Activated CD4-positive, alpha-beta memory T cell treated with anti-CD3 and anti-CD28 coated beads for 36 hours (primary cell): ENCODE data around the gene LRRC26. TPM values are rescaled to one million over a fixed set of nuclear protein-coding genes. Genes with fewer than 3 reads are reported as not detected.

Experiments used
- CTCF ChIA-PET: fragments of 350-600 bp; sonication (Branson Sonifier 250); formaldehyde crosslinking; loops from one replicate; lab custom pipeline; 2021; ENCODE audit warnings: antibody characterized with exemption, inconsistent platforms; lab: Charles Lee
- POLR2A ChIA-PET: fragments of 350-600 bp; sonication (Branson Sonifier 250); formaldehyde crosslinking; loops from one replicate; lab custom pipeline; 2021; ENCODE audit warnings: antibody characterized with exemption; lab: Charles Lee
- DNase-seq: peaks from one replicate; pipeline ENCODE4 v3.0.0-alpha.2; 2020
- H3K27ac Mint-ChIP-seq: one replicate; pipeline ENCODE4 v1.8.0; 2021; ENCODE audit warnings: mixed read lengths
- H3K27me3 Mint-ChIP-seq: one replicate; pipeline ENCODE4 v1.8.0; 2021; ENCODE audit warnings: mixed read lengths
- H3K36me3 Mint-ChIP-seq: one replicate; pipeline ENCODE4 v1.8.0; 2021; ENCODE audit warnings: mixed read lengths
- H3K4me1 Mint-ChIP-seq: one replicate; pipeline ENCODE4 v1.8.0; 2021; ENCODE audit warnings: low read depth, mixed read lengths
- H3K4me3 Mint-ChIP-seq: one replicate; pipeline ENCODE4 v1.8.0; 2021; ENCODE audit warnings: mild to moderate bottlenecking, mixed read lengths
- H3K9me3 Mint-ChIP-seq: one replicate; pipeline ENCODE4 v1.8.0; 2021; ENCODE audit warnings: mixed read lengths
- intact Hi-C: fragments of 100-400 bp; cut with micrococcal nuclease; formaldehyde crosslinking; loops from one replicate; pipeline ENCODE4 v1.15.1; 2023
- total RNA-seq, 2 experiments: library from RNA; stranded (reverse); gene quantifications; one replicate each; pipeline ENCODE4 v1.2.3, GENCODE V29; 2021

Gene LRRC26
- total RNA-seq, 2 experiments from 2014 or later = not detected

- Mint-ChIP-seq H3K4me1 (peaks cover 6% of the 10 kb centered on the region), H3K27me3 (peaks cover 26% of the 10 kb centered on the region), H3K4me3 (no peak overlapping the region), H3K27ac (no peak overlapping the region), H3K36me3 (no peaks in the 10 kb centered on the region), H3K9me3 (no peaks in the 10 kb centered on the region)
- intact Hi-C loops = no loop called here
- ChIA-PET CTCF (interaction anchor here (1.5 kb wide), 1 partner anchor 76 kb away, joined by 5 read pairs; no protein-coding TSS in a partner anchor), POLR2A (interaction anchor here (1.3 kb wide), 1 partner anchor 17 kb away, joined by 5 read pairs; the partner anchor contains the start of genes ANAPC2 and SSNA1)
- no peak for DNase-seq
Observed at GRCh38 chr9:137171149-137171900, 1.5 kb upstream of the LRRC26 start.

GRCh38 chr9:137170486-137171148, 766 bp upstream of the LRRC26 start:
- Mint-ChIP-seq H3K4me1 (peaks cover 6% of the 10 kb centered on the region), H3K27ac (no peak overlapping the region), H3K4me3 (no peak overlapping the region), H3K36me3 (no peaks in the 10 kb centered on the region), H3K27me3 (peaks cover 27% of the 10 kb centered on the region), H3K9me3 (no peaks in the 10 kb centered on the region)
- intact Hi-C loops = no loop called here
- CTCF ChIA-PET = interaction anchor here (1.2 to 1.5 kb wide), 2 partner anchors 75 to 103 kb away, joined by 3 to 5 read pairs; no protein-coding TSS in a partner anchor
- POLR2A ChIA-PET = interaction anchor here (1.3 kb wide), 1 partner anchor 18 kb away, joined by 5 read pairs; the partner anchor contains the start of genes ANAPC2 and SSNA1
- no peak for DNase-seq

GRCh38 chr9:137168904-137169856, 671 bp downstream of the LRRC26 start:
- CTCF ChIA-PET = interaction anchor here (1.2 to 1.5 kb wide), 3 partner anchors 40 to 101 kb away, joined by 3 to 5 read pairs (median 3); no protein-coding TSS in a partner anchor
- no peak for DNase-seq

GRCh38 chr9:137168573-137168903, 1.3 kb downstream of the LRRC26 start:
- Mint-ChIP-seq H3K36me3 (no peaks in the 10 kb centered on the region), H3K27me3 (peaks cover 35% of the 10 kb centered on the region), H3K4me3 (no peak overlapping the region), H3K9me3 (no peaks in the 10 kb centered on the region), H3K4me1 (peaks cover 6% of the 10 kb centered on the region), H3K27ac (no peak overlapping the region)
- ChIA-PET CTCF (interaction anchor here (1.4 kb wide), 1 partner anchor 39 kb away, joined by 3 read pairs; no protein-coding TSS in a partner anchor), POLR2A (no interaction called here)
- DNase-seq = no peak
- intact Hi-C loops = no loop called here

More at GRCh38 chr9:137168904-137169856, 671 bp downstream of the LRRC26 start:
- POLR2A ChIA-PET = no interaction called here
- no peak overlapping the region for H3K4me3 Mint-ChIP-seq
- peaks cover 34% of the 10 kb centered on the region for H3K27me3 Mint-ChIP-seq
- intact Hi-C loops = no loop called here
- H3K27ac Mint-ChIP-seq = no peak overlapping the region
- H3K4me1 Mint-ChIP-seq = peaks cover 6% of the 10 kb centered on the region
- no peaks in the 10 kb centered on the region for H3K9me3 Mint-ChIP-seq
- no peaks in the 10 kb centered on the region for H3K36me3 Mint-ChIP-seq

GRCh38 chr9:137167747-137168572, 1.9 kb downstream of the LRRC26 start:
- no peaks in the 10 kb centered on the region for H3K9me3 Mint-ChIP-seq
- H3K27ac Mint-ChIP-seq = no peak overlapping the region
- DNase-seq = no peak
- peaks cover 6% of the 10 kb centered on the region for H3K4me1 Mint-ChIP-seq
- ChIA-PET POLR2A (no interaction called here), CTCF (interaction anchor here (1.4 kb wide), 1 partner anchor 38 kb away, joined by 3 read pairs; no protein-coding TSS in a partner anchor)
- no peaks in the 10 kb centered on the region for H3K36me3 Mint-ChIP-seq
- H3K27me3 Mint-ChIP-seq = peaks cover 32% of the 10 kb centered on the region
- intact Hi-C loops = no loop called here
- no peak overlapping the region for H3K4me3 Mint-ChIP-seq

- no peak overlapping the region for H3K27ac Mint-ChIP-seq
- intact Hi-C loops = no loop called here
Observed at GRCh38 chr9:137167277-137167746, 2.5 kb downstream of the LRRC26 start.

GRCh38 chr9:137166380-137167229, 3.2 kb downstream of the LRRC26 start:
- Mint-ChIP-seq H3K4me3 (no peak overlapping the region), H3K27ac (no peak overlapping the region), H3K9me3 (no peaks in the 10 kb centered on the region), H3K27me3 (peaks cover 34% of the 10 kb centered on the region), H3K36me3 (no peaks in the 10 kb centered on the region), H3K4me1 (peaks cover 6% of the 10 kb centered on the region)
- CTCF ChIA-PET = interaction anchor here (0.6 kb wide), 1 partner anchor 23 kb away, joined by 3 read pairs; no protein-coding TSS in a partner anchor
- POLR2A ChIA-PET = no interaction called here
- intact Hi-C loops = no loop called here
- no peak for DNase-seq

More at GRCh38 chr9:137167277-137167746, 2.5 kb downstream of the LRRC26 start:
- CTCF ChIA-PET = no interaction called here
- no peak for DNase-seq
- Mint-ChIP-seq H3K9me3 (no peaks in the 10 kb centered on the region), H3K4me1 (peaks cover 6% of the 10 kb centered on the region), H3K27me3 (peaks cover 32% of the 10 kb centered on the region), H3K36me3 (no peaks in the 10 kb centered on the region), H3K4me3 (no peak overlapping the region)
- POLR2A ChIA-PET = no interaction called here

- POLR2A ChIA-PET = no interaction called here
- Mint-ChIP-seq H3K27ac (no peak overlapping the region), H3K36me3 (no peaks in the 10 kb centered on the region), H3K4me3 (no peak overlapping the region), H3K27me3 (peaks cover 30% of the 10 kb centered on the region), H3K4me1 (peaks cover 6% of the 10 kb centered on the region), H3K9me3 (no peaks in the 10 kb centered on the region)
- CTCF ChIA-PET = no interaction called here
- DNase-seq = no peak
- intact Hi-C loops = no loop called here
Observed at GRCh38 chr9:137165250-137165836, 4.5 kb downstream of the LRRC26 start.

- no peaks in the 10 kb centered on the region for H3K9me3 Mint-ChIP-seq
- CTCF ChIA-PET = no interaction called here
- POLR2A ChIA-PET = no interaction called here
- peaks cover 28% of the 10 kb centered on the region for H3K27me3 Mint-ChIP-seq
- intact Hi-C loops = no loop called here
- no peaks in the 10 kb centered on the region for H3K36me3 Mint-ChIP-seq
- DNase-seq = no peak
- peaks cover 6% of the 10 kb centered on the region for H3K4me1 Mint-ChIP-seq
- H3K4me3 Mint-ChIP-seq = no peak overlapping the region
- H3K27ac Mint-ChIP-seq = no peak overlapping the region
Observed at GRCh38 chr9:137164370-137165249, 5.2 kb downstream of the LRRC26 start.
